HepG2 (cell line): ENCODE results near the gene SCAF8. TPM values are rescaled to one million over a fixed set of nuclear protein-coding genes. Genes with fewer than 3 reads are reported as not detected.

Source experiments
- ATAC-seq: fragments of 200-7000 bp; cut with Tn5 transposase; 3 replicates; pipeline ENCODE4 v1.9.1; 2020; ENCODE audit warnings: mild to moderate bottlenecking, moderate library complexity
- BruUV-seq: library from RNA; stranded (reverse); fragments of 400-500 nt; replicated peaks from 2 replicates; lab custom pipeline; 2021; lab: Mats Ljungman, UMichigan
- CTCF ChIA-PET: fragments of 300-600 bp; formaldehyde crosslinking; extraction: SDS; loops from one replicate; lab custom pipeline; 2021; ENCODE audit warnings: low total read pairs, inconsistent platforms, low intra/inter-chr PET ratio; lab: Yijun Ruan, JAX
- POLR2A ChIA-PET: fragments of 350-600 bp; sonication (Branson Sonifier 250); formaldehyde crosslinking; loops from one replicate; lab custom pipeline; 2020; ENCODE audit warnings: antibody characterized with exemption, inconsistent platforms; lab: Yijun Ruan, JAX
- DNase-seq: peaks from one replicate; pipeline ENCODE4 v3.0.0-alpha.2; 2015; ENCODE audit warnings: low spot score
- FAIRE-seq: peaks from 3 replicates; lab custom pipeline; 2011; peaks lifted over from hg19 to GRCh38; lab: Jason Lieb, UNC
- H2AFZ ChIP-seq: one replicate; pipeline ENCODE4 v1.6.1; 2011; ENCODE audit warnings: low read length, inconsistent platforms
- H3K27ac ChIP-seq: fragments of 300-600 bp; 3 replicates; pipeline ENCODE4 v1.8.0; 2011; ENCODE audit warnings: mixed run types, mild to moderate bottlenecking, mixed read lengths, low read length, inconsistent platforms; ENCODE audit not compliant: insufficient read depth; ENCODE audit errors: extremely low read length
- H3K27me3 ChIP-seq, 2 experiments: fragments of 200-600 bp in 1 of 2; 2 replicates in 1 of 2; 3 replicates in 1 of 2; pipeline versions ENCODE4 v1.6.0 to v1.8.0; 2011; ENCODE audit warnings: low read length in 2 of 2, mild to moderate bottlenecking in 2 of 2, moderate library complexity in 2 of 2, inconsistent platforms in 1 of 2; ENCODE audit not compliant: insufficient read depth in 2 of 2, control insufficient read depth in 1 of 2
- H3K36me3 ChIP-seq, 2 experiments: fragments of 200-600 bp in 1 of 2; replicated peaks in 1 of 2; 2 replicates in 1 of 2; 3 replicates in 1 of 2; pipeline versions ENCODE4 v1.5.1 to v1.8.0; 2011; ENCODE audit warnings: low read length in 2 of 2, inconsistent platforms in 1 of 2; ENCODE audit not compliant: insufficient read depth in 2 of 2, control insufficient read depth in 1 of 2
- H3K4me1 ChIP-seq: 2 replicates; pipeline ENCODE4 v1.5.1; 2012; ENCODE audit warnings: low read length, inconsistent platforms; ENCODE audit not compliant: insufficient read depth
- H3K4me2 ChIP-seq: 2 replicates; pipeline ENCODE4 v1.6.0; 2011; ENCODE audit warnings: low read depth, low read length, inconsistent platforms
- H3K4me3 ChIP-seq, 3 experiments: fragments of 200-600 bp in 1 of 3; sonication (generic), shearing (Covaris generic) in 1 of 3; replicated peaks in 1 of 3; 2 replicates each; pipeline ENCODE4 v1.5.1; 2011 to 2016; ENCODE audit warnings: low read length in 3 of 3, inconsistent platforms in 2 of 3, low read depth in 2 of 3, mild to moderate bottlenecking in 2 of 3, control low read depth in 1 of 3, mixed read lengths in 1 of 3; ENCODE audit not compliant: insufficient read depth in 1 of 3
- H3K79me2 ChIP-seq: one replicate; pipeline ENCODE4 v1.6.1; 2011; ENCODE audit warnings: low read length, inconsistent platforms; ENCODE audit not compliant: insufficient read depth
- H3K9ac ChIP-seq: 2 replicates; pipeline ENCODE4 v1.6.0; 2011; ENCODE audit warnings: mild to moderate bottlenecking, low read depth, low read length, inconsistent platforms; ENCODE audit not compliant: insufficient read depth
- H3K9me3 ChIP-seq: 2 replicates; pipeline ENCODE4 v1.5.1; 2012; ENCODE audit warnings: mild to moderate bottlenecking, low read length
- H4K20me1 ChIP-seq: 2 replicates; pipeline ENCODE4 v1.6.0; 2011; ENCODE audit warnings: inconsistent platforms, mild to moderate bottlenecking, low read length, moderate library complexity; ENCODE audit not compliant: insufficient read depth
- FUBP1 ChIP-seq: sonication (generic); formaldehyde crosslinking; IDR thresholded peaks from 2 replicates; pipeline ENCODE4 v1.5.1; 2020; ENCODE audit warnings: missing genetic modification reagents, mild to moderate bottlenecking, borderline replicate concordance
- PITX1 ChIP-seq: sonication (generic); formaldehyde crosslinking; IDR thresholded peaks from 2 replicates; pipeline ENCODE4 v1.5.1; 2020; ENCODE audit warnings: mild to moderate bottlenecking, missing genetic modification reagents
- RXRA ChIP-seq: sonication (generic); formaldehyde crosslinking; IDR thresholded peaks from 2 replicates; pipeline ENCODE4 v1.5.1; 2020; ENCODE audit warnings: missing genetic modification reagents
- SP1 ChIP-seq, 2 experiments: fragments of 450-650 bp in 1 of 2; sonication (generic) in 1 of 2; formaldehyde crosslinking in 1 of 2; IDR thresholded peaks; 2 replicates each; pipeline versions ENCODE4 v1.4.0 to v1.6.1; 2016 to 2020; ENCODE audit warnings: missing genetic modification reagents in 1 of 2
- ZNF567 ChIP-seq: sonication (generic); formaldehyde crosslinking; IDR thresholded peaks from 2 replicates; pipeline ENCODE4 v1.8.1; 2023; ENCODE audit warnings: mild to moderate bottlenecking, missing genetic modification reagents, borderline replicate concordance
- ZNF615 ChIP-seq: sonication (generic); formaldehyde crosslinking; IDR thresholded peaks from 2 replicates; pipeline ENCODE4 v1.5.0; 2020; ENCODE audit warnings: mild to moderate bottlenecking, missing genetic modification reagents, borderline replicate concordance
- WGBS: methylation state at CpG from one replicate; pipeline ENCODE4 v1.1.6; 2017; ENCODE audit warnings: low lambda C conversion rate; 5-methylcytosine and 5-hydroxymethylcytosine counted together
- in situ Hi-C: cut with HindIII; loops from 2 replicates; pipeline ENCODE4 v1.10.0; 2017; ENCODE audit warnings: low pct_unique_long_range_greater_than_20kb; ENCODE audit not compliant: extremely low pct_ligation_motif_present
- intact Hi-C: fragments of 100-400 bp; cut with micrococcal nuclease; formaldehyde crosslinking; loops from one replicate; pipeline ENCODE4 v1.10.0; 2022; ENCODE audit not compliant: unreplicated experiment
- polyA plus RNA-seq, 8 experiments: library from polyadenylated mRNA; depleted of rRNA in 3 of 8; stranded (reverse) in 7 of 8; unstranded in 1 of 8; fragments of >200 nt; fragmentation: Illumina TruSeq in 4 of 8; extraction: Trizol in 4 of 8; gene quantifications; 2 replicates each; pipeline versions ENCODE4 v1.2.1 to v1.2.3, GENCODE V29; 2011 to 2016; ENCODE audit warnings: low read depth in 4 of 8, missing spikeins in 1 of 8, mixed read lengths in 1 of 8; ENCODE audit not compliant: insufficient read depth in 1 of 8
- total RNA-seq, 5 experiments: library from RNA; depleted of rRNA; stranded (reverse); fragments of >200 nt; fragmentation: Illumina TruSeq; extraction: Trizol; gene quantifications; 2 replicates each; pipeline ENCODE4 v1.2.3, GENCODE V29; 2016; ENCODE audit warnings: low read depth in 1 of 5
- TF ChIP-seq, protein P1 (sequence below): sonication (generic); formaldehyde crosslinking; IDR thresholded peaks from 2 replicates; pipeline ENCODE4 v1.8.1; 2023; ENCODE audit warnings: mild to moderate bottlenecking, inconsistent platforms, moderate library complexity, missing genetic modification reagents, borderline replicate concordance
- TF ChIP-seq, protein P2 (sequence below): sonication (generic); formaldehyde crosslinking; IDR thresholded peaks from 2 replicates; pipeline ENCODE4 v1.8.0; 2022; ENCODE audit warnings: low read depth, missing genetic modification reagents

Gene SCAF8
- total and polyA plus RNA-seq, 2 of the 13 experiments (the other 11 are each of a cell fraction or from before 2014, with no cell fraction given) = 15.3 to 40.8 TPM

DNA sequence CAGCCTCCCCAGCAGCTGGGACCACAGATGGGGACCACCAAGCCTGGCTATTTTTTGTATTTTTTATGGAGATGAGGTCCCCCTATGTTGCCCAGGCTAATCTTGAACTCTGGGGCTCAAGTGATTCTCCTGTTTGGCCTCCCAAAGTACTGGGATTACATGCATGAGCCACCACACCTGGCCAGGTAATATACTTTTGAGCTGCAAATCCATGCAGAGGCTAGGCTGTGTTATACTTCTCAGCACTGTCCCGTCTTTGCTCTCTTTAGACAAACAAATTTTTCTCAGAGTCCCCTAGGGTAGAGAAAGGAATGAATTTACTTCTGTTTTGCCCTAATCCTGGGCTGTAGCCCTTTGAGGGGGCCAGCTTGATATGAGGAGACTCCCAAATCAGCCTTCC is 13.4 kb upstream of the SCAF8 start:
- H3K27me3 ChIP-seq = no peaks in the 10 kb centered on the region; a peak in 1 of 5 replicates
- H3K4me1 ChIP-seq = no peaks in the 10 kb centered on the region
- POLR2A ChIA-PET = no interaction called here
- no peak overlapping the region for H3K9ac ChIP-seq
- no peak overlapping the region for H3K27ac ChIP-seq
- no peak; the same call in 2 of the 3 replicates for ATAC-seq
- no peaks in the 10 kb centered on the region for H3K36me3 ChIP-seq
- no peak overlapping the region for H3K4me3 ChIP-seq
- H3K9me3 ChIP-seq = peaks cover 10% of the 10 kb centered on the region
- 0% methylated on average over 1 of the region's 1 CpG for WGBS
- intact Hi-C loops = loop anchor here (2.0 kb wide), 1 partner anchor 15 kb away; no protein-coding TSS in a partner anchor
- no peak for DNase-seq
- FAIRE-seq = no peak
- H2AFZ ChIP-seq = no peak overlapping the region
- TF ChIP-seq FUBP1 (CRISPR knock-in tag) (no peak), PITX1 (CRISPR knock-in tag) (no peak), SP1 (IDR thresholded peaks at IDR 0.05) (no peak), SP1 (CRISPR knock-in tag; IDR thresholded peaks at IDR 0.05) (no peak), ZNF615 (no peak), RXRA (CRISPR knock-in tag) (no peak), ZNF567 (CRISPR knock-in tag) (no peak)
- TF ChIP-seq, protein P1, sequence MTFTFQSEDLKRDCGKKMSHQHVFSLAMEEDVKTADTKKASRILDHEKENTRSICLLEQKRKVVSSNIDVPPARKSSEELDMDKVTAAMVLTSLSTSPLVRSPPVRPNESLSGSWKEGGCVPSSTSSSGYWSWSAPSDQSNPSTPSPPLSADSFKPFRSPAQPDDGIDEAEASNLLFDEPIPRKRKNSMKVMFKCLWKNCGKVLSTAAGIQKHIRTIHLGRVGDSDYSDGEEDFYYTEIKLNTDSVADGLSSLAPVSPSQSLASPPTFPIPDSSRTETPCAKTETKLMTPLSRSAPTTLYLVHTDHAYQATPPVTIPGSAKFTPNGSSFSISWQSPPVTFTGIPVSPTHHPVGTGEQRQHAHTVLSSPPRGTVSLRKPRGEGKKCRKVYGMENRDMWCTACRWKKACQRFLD (CRISPR knock-in tag) = no peak
- TF ChIP-seq, protein P2, sequence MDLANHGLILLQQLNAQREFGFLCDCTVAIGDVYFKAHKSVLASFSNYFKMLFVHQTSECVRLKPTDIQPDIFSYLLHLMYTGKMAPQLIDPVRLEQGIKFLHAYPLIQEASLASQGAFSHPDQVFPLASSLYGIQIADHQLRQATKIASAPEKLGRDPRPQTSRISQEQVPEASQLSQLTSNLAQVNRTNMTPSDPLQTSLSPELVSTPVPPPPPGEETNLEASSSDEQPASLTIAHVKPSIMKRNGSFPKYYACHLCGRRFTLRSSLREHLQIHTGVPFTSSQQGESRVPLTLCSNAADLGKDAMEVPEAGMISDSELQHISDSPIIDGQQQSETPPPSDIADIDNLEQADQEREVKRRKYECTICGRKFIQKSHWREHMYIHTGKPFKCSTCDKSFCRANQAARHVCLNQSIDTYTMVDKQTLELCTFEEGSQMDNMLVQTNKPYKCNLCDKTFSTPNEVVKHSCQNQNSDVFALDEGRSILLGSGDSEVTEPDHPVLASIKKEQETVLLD (CRISPR knock-in tag) = no peak
- TF ChIP-seq, all 625 proteins: peak for 0
- in situ Hi-C loops = no loop called here
- no peak overlapping the region for H3K4me2 ChIP-seq
- H3K79me2 ChIP-seq = no peaks in the 10 kb centered on the region
- CTCF ChIA-PET = no interaction called here
- H4K20me1 ChIP-seq = no peaks in the 10 kb centered on the region
- no TSS peak for BruUV-seq
